ENCODE measurements around the gene DTWD2.

Gene DTWD2

DNA sequence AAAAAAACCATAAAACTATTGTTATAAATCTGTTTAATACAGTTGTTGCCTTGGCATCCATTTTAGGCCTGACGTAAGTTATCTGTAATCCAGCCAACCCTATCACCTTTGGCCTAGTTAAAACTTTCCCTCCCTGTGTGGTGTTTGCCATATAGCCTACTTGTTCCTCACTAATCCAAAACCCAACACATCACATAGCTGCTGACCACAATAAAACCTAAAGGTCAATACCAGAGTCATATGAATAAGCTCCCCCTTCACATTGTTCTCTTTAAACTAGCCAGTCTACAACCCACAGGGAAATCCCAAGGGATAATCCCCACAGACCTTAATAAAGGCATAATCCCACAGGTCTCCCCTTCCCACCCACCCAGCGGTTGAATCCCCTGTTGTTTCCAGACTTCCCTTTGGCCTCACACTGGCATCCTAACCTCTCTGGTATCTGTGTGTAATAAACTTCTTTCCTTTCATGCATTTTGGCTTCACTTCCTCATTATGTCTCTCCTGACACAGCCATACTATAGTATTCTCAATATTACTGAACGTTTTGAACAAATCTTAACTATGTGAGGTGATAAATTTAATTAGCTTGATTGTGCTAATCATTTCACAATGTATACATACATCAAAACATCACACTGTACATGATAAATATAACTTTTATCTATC is 50.8 kb downstream of the DTWD2 start:
- no peak for TF ChIP-seq CTCF (IDR thresholded peaks at IDR 0.05; ENCODE audit: low read depth, low read length)
- H3K4me3 ChIP-seq (ENCODE audit: low read depth, low read length): no peak overlapping the region

GRCh38 chr5:118933703-118934102 is 54.6 kb downstream of the DTWD2 start:
- TF ChIP-seq CTCF (IDR thresholded peaks at IDR 0.05; ENCODE audit: low read depth, low read length): no peak
- H3K4me3 ChIP-seq (ENCODE audit: low read depth, low read length): no peak overlapping the region

GRCh38 chr5:118931564-118931963 is 56.8 kb downstream of the DTWD2 start:
- no peak for TF ChIP-seq CTCF (IDR thresholded peaks at IDR 0.05; ENCODE audit: low read depth, low read length)

GRCh38 chr5:118924006-118924389 is 64.3 kb downstream of the DTWD2 start:
- no peak overlapping the region for H3K4me3 ChIP-seq (ENCODE audit: low read depth, low read length)
- TF ChIP-seq CTCF (IDR thresholded peaks at IDR 0.05; ENCODE audit: low read depth, low read length): no peak

More at GRCh38 chr5:118931564-118931963, 56.8 kb downstream of the DTWD2 start:
- no peak overlapping the region for H3K4me3 ChIP-seq (ENCODE audit: low read depth, low read length)

DNA sequence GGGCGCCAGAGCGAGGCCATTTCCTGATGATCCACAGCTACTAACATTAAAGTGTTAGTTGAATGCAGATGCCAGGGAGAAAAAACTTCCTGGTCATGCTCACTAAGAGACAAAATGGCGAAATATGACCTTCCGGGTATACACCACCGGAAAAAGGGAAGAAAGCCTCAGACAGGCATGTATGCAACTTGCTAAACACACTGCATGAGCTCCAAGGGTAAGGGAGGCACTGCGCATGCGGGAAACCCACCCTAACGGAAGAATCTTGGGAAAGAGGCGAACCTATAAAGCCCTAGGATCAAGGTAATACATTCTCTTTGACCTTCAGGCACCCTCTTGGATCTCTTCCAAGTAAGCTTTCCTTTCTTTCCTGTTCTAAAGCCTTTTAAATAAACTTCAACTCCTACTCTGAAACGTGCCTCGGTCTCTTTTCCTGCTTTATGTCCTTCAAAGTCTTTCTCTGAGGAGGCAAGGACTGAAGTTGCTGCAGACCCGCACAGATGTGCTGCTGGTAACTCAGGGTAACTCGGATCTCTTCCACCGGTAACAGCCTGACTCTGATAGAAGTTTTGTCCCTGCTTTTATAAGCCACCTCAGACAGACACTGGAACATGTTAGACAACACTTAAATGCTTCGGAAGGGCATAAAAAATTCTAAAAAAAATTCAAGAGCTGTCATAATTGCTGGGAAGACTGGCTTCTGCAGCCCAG is 64.9 kb downstream of the DTWD2 start:
- TF ChIP-seq CTCF (IDR thresholded peaks at IDR 0.05; ENCODE audit: low read depth, low read length): no peak
- no peak overlapping the region for H3K4me3 ChIP-seq (ENCODE audit: low read depth, low read length)

- TF ChIP-seq CTCF (IDR thresholded peaks at IDR 0.05; ENCODE audit: low read depth, low read length): no peak
- H3K4me3 ChIP-seq (ENCODE audit: low read depth, low read length): no peak overlapping the region
These were observed 66.5 kb downstream of the DTWD2 start for GRCh38 chr5:118921866-118922265.

DNA sequence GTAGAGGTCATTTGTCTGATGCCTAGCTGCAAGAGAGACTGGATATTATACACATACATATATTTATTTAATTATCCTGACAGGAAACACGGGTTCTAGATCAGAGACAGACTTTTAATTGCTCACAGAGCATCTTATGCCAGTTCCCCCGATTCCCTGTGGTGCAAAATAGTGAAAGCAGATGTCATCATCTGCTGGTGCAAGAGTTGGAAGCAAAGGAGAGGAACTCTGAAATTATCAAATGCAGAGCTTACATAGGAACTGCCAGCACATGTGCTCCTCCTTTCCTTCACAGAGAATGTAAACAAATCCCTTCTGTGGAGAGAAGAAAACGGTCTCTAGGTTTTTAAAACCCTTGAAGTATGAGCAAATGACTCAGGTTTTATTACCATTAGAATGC is 69.3 kb downstream of the DTWD2 start:
- TF ChIP-seq CTCF (IDR thresholded peaks at IDR 0.05; ENCODE audit: low read depth, low read length): no peak

More for the DNA sequence above, 69.3 kb downstream of the DTWD2 start:
- H3K4me3 ChIP-seq (ENCODE audit: low read depth, low read length): no peak overlapping the region
